ENCODE data around the gene ZMYM4.

GRCh38 chr1:35280006-35280405 is 11.5 kb downstream of the ZMYM4 start:
- TF ChIP-seq CEBPB (IDR thresholded peaks at IDR 0.05) (no peak), EP300 (IDR thresholded peaks at IDR 0.05; ENCODE audit: borderline replicate concordance) (no peak), CREB1 (IDR thresholded peaks at IDR 0.05; ENCODE audit: low read depth) (no peak), NFIC (IDR thresholded peaks at IDR 0.05) (no peak), USF1 (IDR thresholded peaks at IDR 0.05) (no peak), EGR1 (IDR thresholded peaks at IDR 0.05) (no peak), ZBTB7A (IDR thresholded peaks at IDR 0.05; ENCODE audit: low read depth) (no peak), FOXM1 (IDR thresholded peaks at IDR 0.05; ENCODE audit: borderline replicate concordance, low read depth) (no peak), TAF1 (IDR thresholded peaks at IDR 0.05; ENCODE audit: low read depth) (no peak), TCF12 (IDR thresholded peaks at IDR 0.05; ENCODE audit: low read depth) (no peak), TEAD4 (IDR thresholded peaks at IDR 0.05) (no peak)
- TF ChIP-seq, protein P1, sequence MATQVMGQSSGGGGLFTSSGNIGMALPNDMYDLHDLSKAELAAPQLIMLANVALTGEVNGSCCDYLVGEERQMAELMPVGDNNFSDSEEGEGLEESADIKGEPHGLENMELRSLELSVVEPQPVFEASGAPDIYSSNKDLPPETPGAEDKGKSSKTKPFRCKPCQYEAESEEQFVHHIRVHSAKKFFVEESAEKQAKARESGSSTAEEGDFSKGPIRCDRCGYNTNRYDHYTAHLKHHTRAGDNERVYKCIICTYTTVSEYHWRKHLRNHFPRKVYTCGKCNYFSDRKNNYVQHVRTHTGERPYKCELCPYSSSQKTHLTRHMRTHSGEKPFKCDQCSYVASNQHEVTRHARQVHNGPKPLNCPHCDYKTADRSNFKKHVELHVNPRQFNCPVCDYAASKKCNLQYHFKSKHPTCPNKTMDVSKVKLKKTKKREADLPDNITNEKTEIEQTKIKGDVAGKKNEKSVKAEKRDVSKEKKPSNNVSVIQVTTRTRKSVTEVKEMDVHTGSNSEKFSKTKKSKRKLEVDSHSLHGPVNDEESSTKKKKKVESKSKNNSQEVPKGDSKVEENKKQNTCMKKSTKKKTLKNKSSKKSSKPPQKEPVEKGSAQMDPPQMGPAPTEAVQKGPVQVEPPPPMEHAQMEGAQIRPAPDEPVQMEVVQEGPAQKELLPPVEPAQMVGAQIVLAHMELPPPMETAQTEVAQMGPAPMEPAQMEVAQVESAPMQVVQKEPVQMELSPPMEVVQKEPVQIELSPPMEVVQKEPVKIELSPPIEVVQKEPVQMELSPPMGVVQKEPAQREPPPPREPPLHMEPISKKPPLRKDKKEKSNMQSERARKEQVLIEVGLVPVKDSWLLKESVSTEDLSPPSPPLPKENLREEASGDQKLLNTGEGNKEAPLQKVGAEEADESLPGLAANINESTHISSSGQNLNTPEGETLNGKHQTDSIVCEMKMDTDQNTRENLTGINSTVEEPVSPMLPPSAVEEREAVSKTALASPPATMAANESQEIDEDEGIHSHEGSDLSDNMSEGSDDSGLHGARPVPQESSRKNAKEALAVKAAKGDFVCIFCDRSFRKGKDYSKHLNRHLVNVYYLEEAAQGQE (IDR thresholded peaks at IDR 0.05; ENCODE audit: low read depth): no peak
- TF ChIP-seq, protein P2, sequence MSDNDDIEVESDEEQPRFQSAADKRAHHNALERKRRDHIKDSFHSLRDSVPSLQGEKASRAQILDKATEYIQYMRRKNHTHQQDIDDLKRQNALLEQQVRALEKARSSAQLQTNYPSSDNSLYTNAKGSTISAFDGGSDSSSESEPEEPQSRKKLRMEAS (IDR thresholded peaks at IDR 0.05): no peak

Data from Ishikawa (cell line).